A204.1 (cell line): Measurements from ENCODE around the gene CATSPERE.
"Not testable (repeated sequence)": the region's sequence is repeated elsewhere in the genome, so short reads cannot be mapped to it uniquely, and the experiment has no call there.

Experiments
- FAIRE-seq: peaks from 2 replicates; lab custom pipeline; 2012; peaks lifted over from hg19 to GRCh38; lab: Jason Lieb, UNC

CATSPERE gene

DNA sequence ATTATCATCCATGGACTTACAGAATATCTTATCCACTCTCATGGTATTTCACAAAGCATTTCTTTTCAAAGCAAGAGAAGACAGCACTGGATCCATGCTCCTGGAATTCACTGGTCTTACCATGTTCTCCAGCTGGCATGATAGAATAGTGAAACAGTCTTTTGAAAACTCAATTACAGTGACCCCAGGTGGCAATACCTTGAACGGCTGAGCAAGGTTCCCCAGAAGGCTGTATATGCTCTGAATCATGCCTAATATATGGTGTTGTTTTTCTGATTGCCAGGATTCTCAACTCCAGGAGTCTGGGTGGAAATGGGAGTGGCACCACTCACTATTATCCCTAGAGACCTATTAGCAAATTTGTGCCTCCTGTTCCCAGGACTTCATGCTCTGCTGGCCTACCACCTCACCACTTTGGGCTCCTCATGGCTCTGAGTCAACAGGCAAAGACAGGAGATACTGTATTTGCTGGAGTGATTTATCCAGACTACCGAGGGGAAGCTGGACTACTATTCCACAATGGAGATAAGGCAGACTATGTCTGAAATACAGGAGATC, 87.6 kb downstream of the CATSPERE start:
- no peak for FAIRE-seq

DNA sequence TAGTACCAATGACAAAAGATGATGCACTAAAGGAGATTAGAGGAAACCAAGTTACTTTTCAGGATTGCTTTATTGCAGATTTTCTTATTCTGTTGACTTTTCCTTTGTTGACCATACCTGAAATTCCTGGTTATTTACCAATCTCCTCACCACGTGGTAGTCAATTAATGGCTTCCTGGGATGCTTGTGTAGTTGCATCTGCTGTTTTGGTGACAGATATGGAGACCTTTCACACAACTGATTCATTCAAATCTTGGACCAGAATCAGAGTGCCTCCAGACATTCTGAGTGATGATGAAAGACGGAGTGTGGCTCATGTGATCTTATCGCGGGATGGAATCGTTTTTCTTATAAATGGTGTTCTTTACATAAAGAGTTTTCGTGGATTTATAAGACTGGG, 91.3 kb downstream of the CATSPERE start:
- no peak for FAIRE-seq

DNA sequence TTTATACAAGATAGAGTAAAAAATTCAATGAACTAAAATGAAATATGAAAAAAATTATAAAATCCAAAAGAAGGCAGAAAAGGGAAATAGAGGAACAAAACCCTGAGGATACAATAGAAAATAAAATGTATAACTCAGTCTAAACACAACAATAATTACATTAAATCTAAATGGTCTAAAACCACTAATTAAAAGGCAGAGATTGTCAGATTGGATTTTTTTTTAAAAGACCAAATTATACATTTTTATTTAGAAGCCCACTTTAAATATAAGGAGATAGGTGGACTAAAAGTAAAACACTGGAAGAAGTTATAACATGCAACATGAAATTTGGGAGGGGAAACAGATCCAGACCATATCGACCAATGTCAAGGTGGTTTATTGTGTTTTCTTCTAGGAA, 95.2 kb downstream of the CATSPERE start:
- peak; percentile 19 for FAIRE-seq

- FAIRE-seq: no peak
These were observed 96.5 kb downstream of the CATSPERE start for GRCh38 chr1:244557565-244557964.

GRCh38 chr1:244559561-244559960, 98.5 kb downstream of the CATSPERE start:
- peak; percentile 35 for FAIRE-seq

DNA sequence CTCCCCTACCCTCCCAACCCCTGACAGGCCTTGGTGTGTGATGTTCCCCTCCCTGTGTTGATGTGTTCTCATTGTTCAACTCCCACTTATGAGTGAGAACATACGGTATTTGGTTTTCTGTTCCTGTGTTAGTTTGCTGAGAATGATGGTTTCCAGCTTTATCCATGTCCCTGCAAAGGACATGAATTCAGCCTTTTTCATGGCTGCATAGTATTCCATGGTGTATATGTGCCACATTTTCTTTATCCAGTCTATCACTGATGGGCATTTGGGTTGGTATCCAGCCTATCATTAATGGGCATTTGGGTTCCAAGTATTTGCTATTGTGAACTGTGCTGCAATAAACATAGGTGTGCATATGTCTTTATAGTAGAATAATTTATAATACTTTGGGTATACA, 101.8 kb downstream of the CATSPERE start:
- FAIRE-seq: not testable (repeated sequence)

DNA sequence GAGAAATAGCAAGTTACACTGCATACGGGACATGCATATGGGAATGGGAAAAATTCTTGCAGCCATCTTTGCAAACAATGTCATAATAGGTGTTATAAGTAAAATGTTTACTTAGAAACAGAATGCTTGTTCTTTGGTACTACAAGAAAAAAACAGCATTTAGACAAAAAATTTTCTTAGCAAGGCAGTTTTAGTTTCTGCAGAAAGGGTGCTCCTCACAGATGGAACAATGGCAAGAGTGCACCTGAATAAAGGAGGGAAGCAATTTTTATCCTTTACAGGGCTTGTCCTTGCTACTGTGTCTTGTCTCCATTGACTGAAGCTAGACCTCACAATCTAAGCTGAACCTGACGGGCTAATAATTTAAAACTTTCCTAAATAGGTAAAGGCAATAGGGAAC, 112.7 kb downstream of the CATSPERE start:
- FAIRE-seq: no peak

- no peak for FAIRE-seq
These were observed 115.3 kb downstream of the CATSPERE start for GRCh38 chr1:244576259-244576892.

DNA sequence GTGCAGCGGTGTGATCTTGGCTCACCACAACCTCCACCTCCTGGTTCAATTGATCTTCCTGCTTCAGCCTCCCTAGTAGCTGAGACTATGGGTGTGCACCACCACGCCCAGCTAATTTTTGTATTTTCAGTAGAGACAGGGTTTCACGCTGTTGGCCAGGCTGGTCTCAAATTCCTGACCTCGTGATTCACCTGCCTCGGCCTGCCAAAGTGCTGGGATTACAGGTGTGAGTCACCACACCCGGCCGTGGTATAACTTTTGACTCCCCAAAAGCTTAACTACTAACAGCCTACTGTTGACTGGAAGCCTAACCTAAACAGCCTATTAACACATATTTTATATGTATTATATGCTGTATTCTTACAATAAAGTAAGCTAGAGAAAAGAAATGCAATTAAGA, 117.1 kb downstream of the CATSPERE start:
- FAIRE-seq: not testable (repeated sequence)

GRCh38 chr1:244583358-244583982, 122.4 kb downstream of the CATSPERE start:
- FAIRE-seq: no peak

GRCh38 chr1:244585867-244586266, 124.8 kb downstream of the CATSPERE start:
- FAIRE-seq: no peak

GRCh38 chr1:244590670-244591069, 129.6 kb downstream of the CATSPERE start:
- FAIRE-seq: no peak

- FAIRE-seq: no peak
These were observed 137.5 kb downstream of the CATSPERE start for GRCh38 chr1:244598611-244599010.

GRCh38 chr1:244599937-244600350, 138.9 kb downstream of the CATSPERE start:
- FAIRE-seq: no peak

DNA sequence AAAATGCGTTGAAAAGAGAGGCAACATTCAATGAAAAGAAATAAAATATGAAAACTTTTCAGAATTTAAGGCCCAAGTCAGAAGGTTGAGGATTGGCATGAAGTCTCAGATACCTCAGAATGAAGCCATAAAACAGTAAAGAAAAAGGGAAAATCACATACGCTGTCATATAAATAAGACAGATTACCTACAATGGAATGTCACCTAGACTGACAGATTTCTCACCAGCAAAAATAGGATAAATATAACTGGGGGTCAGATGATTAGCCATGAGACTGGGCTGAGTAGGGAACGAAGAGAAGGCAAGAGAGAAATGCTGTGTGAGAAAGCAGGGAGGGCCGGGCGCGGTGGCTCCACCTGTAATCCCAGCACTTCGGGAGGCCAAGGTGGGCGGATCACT, 140.3 kb downstream of the CATSPERE start:
- no peak for FAIRE-seq

GRCh38 chr1:244603498-244603897, 142.4 kb downstream of the CATSPERE start:
- peak; percentile 97 for FAIRE-seq

DNA sequence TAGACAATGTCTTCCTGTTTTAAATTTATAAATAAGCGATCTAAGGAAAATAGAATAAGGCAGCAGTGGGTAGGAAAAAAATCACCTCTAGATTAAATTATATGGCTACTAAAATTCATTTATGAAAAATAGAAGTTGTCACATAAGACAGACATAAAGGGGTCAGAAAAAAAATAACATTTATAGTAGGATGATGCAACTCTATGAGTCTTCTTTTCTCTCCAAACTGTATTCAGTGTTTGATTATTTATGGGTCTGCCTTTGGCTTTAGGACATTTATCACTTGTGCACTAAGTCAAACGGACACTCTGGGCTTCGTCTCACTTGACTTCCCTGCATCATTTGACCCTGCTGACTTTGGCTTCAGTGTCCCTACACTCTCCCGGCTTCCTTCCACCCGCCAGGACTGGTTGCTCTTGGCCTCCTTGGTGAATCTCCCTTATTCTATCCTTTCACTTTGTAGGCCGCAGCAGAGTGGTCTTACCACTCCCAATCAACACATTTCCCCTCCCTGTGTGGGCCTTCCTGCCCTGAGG, 144.8 kb downstream of the CATSPERE start:
- no peak for FAIRE-seq

DNA sequence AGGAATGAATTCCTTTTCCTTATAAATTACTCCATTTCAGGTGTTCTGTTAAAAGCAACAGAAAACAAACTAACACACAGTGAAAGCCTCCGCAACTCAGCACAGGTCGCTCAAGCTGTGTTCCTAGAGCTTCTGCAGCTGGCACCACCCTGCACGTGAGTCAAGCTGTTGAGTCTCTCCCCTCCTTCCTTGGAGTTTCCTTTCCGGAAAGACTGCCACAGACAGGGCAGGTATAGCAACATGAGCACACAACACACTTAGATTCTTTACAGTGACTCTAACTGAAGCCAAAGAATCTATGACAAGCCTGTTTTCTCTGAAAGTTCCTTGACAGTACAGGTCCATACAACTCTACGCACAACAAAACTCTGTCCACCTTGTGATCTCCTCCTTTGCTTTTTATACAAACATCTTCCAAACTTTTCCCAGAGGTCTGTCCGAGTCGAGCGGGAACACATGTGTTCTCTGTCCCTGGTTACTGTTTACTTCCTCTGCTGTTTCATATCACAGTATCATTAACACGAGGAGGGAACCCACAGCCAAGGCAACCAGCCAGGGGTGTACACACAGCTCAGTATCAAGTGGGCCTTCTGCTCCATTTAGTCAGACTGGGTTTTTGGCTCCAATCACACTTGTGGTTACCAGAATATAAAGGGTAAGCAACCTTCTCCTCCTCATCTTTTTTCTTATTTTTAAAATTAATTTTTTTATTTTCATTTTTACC, 153.2 kb downstream of the CATSPERE start:
- FAIRE-seq: no peak

DNA sequence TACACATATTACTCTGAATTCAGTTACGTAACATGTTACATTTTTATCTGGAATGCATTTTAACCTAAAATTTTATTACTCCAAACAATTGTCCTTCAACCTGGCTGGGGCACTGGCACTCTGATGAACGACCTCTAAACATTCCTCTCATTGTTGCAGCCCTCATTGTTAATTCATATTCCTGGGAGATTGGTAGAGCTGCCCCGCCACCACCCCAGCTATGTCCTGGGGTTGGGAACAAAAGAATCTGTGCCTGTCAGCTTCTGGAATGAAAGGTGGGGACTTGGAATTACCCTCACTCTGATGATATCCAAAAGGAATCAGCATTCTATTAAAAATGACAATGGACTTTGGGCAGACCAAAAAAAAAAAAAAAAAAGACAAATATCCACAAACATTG, 153.8 kb downstream of the CATSPERE start:
- no peak for FAIRE-seq

DNA sequence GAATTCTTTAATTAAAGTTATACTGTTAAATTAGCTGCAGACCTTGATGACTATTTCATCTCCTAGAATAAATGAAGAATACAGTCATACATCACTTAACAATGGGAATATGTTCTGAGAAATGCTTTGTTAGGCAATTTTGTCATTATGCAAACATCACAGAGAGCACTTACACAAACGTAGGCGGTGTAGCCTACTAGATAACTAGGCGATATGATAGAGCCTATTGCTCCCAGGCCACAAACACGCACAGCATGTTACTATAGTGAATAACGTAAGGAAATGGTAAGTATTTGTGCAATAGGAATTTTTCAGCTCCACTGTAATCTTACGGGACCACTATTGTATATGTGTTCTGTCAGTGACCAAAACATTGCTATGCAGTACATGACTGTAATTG, 154.2 kb downstream of the CATSPERE start:
- no peak for FAIRE-seq

GRCh38 chr1:244626709-244627108, 165.6 kb downstream of the CATSPERE start:
- FAIRE-seq: no peak

GRCh38 chr1:244628789-244629188, 167.7 kb downstream of the CATSPERE start:
- no peak for FAIRE-seq

DNA sequence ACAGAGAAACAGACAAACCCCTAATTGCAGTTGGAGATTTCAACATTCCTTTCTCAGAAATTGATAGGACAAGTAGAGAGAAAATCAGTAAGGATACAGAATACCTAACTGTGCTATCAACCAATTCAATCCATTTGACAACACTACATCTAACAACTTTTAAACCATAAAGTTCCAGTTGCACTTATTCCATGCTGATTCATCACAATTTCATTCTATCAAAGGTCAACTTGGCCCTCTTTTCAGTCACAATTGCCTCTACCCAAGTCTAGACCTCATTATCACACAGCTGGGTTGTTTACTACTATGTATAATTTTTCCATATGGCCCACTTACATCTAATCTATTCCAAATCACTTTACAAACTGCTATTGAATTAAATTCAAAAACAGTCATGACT, 172.1 kb downstream of the CATSPERE start:
- no peak for FAIRE-seq
